A673 (cell line): Measurements from ENCODE around the gene CCR2. TPM values are rescaled to one million over a fixed set of nuclear protein-coding genes. Genes with fewer than 3 reads are reported as not detected.

ENCODE experiments used
- BruUV-seq: library from RNA; stranded (reverse); fragments of 400-500 nt; replicated peaks from 2 replicates; lab custom pipeline; 2021; lab: Mats Ljungman, UMichigan
- CTCF ChIA-PET: fragments of 300-600 bp; sonication (Branson Sonifier 250); formaldehyde crosslinking; loops from one replicate; lab custom pipeline; 2022; ENCODE audit warnings: antibody characterized with exemption; lab: Charles Lee
- POLR2A ChIA-PET: fragments of 300-600 bp; sonication (Branson Sonifier 250); formaldehyde crosslinking; loops from one replicate; lab custom pipeline; 2022; ENCODE audit warnings: antibody characterized with exemption; ENCODE audit not compliant: low non-redundant PET; lab: Charles Lee
- DNase-seq: peaks from one replicate; pipeline ENCODE4 v3.0.0-alpha.2; 2015; ENCODE audit warnings: low spot score
- H3K27ac ChIP-seq: fragments of 200-600 bp; sonication (generic); 2 replicates; pipeline ENCODE4 v1.5.1; 2016; ENCODE audit warnings: mixed run types, low read depth, mild to moderate bottlenecking, mixed read lengths, antibody characterized with exemption, low read length; ENCODE audit not compliant: poor library complexity, severe bottlenecking
- H3K27me3 ChIP-seq: fragments of 200-600 bp; sonication (generic); replicated peaks from 2 replicates; pipeline ENCODE4 v1.6.1; 2017; ENCODE audit warnings: mixed run types, low read depth, mild to moderate bottlenecking, mixed read lengths, antibody characterized with exemption, low read length; ENCODE audit not compliant: insufficient read depth, poor library complexity
- H3K36me3 ChIP-seq: fragments of 200-600 bp; sonication (generic); 2 replicates; pipeline ENCODE4 v1.6.1; 2016; ENCODE audit warnings: mixed run types, mild to moderate bottlenecking, mixed read lengths, antibody characterized with exemption, low read length; ENCODE audit not compliant: insufficient read depth, poor library complexity, severe bottlenecking
- H3K4me1 ChIP-seq: fragments of 200-600 bp; sonication (generic); 2 replicates; pipeline ENCODE4 v1.6.1; 2017; ENCODE audit warnings: mixed run types, mild to moderate bottlenecking, mixed read lengths, antibody characterized with exemption, low read length; ENCODE audit not compliant: insufficient read depth, poor library complexity, severe bottlenecking
- H3K4me3 ChIP-seq: fragments of 200-600 bp; sonication (generic); 2 replicates; pipeline ENCODE4 v1.5.1; 2016; ENCODE audit warnings: low read depth, mixed run types, mild to moderate bottlenecking, mixed read lengths, low read length; ENCODE audit not compliant: poor library complexity, severe bottlenecking
- H3K9me3 ChIP-seq: fragments of 200-600 bp; sonication (generic); 2 replicates; pipeline ENCODE4 v1.6.1; 2016; ENCODE audit warnings: mixed run types, low read depth, mild to moderate bottlenecking, mixed read lengths, antibody characterized with exemption, low read length; ENCODE audit not compliant: poor library complexity, severe bottlenecking
- CTCF ChIP-seq: fragments of 300-800, 200-600 bp; sonication (generic); conservative IDR thresholded peaks from 2 replicates; pipeline ENCODE4 v1.5.1; 2017; ENCODE audit warnings: low read depth, mild to moderate bottlenecking, antibody characterized with exemption, low read length, moderate library complexity, mixed read lengths
- EZH2 ChIP-seq: fragments of 200-600 bp; sonication (generic); IDR thresholded peaks from 2 replicates; pipeline ENCODE4 v1.6.1; 2017; ENCODE audit warnings: borderline replicate concordance, low read depth, mild to moderate bottlenecking, mixed read lengths, antibody characterized with exemption, low read length; ENCODE audit not compliant: poor library complexity, severe bottlenecking
- intact Hi-C: fragments of 100-400 bp; cut with micrococcal nuclease; formaldehyde crosslinking; loops from one replicate; pipeline ENCODE4 v1.10.0; 2022; ENCODE audit not compliant: unreplicated experiment
- total RNA-seq: library from RNA; stranded (reverse); gene quantifications from 2 replicates; pipeline ENCODE4 v1.2.3, GENCODE V29; 2021

CCR2 gene
- total RNA-seq, 1 experiment from 2014 or later, result not detected

GRCh38 chr3:46354478-46354877 is 567 bp downstream of the CCR2 start:
- intact Hi-C loops, result no loop called here
- H3K27me3 ChIP-seq, result peaks cover 35% of the 10 kb centered on the region
- no peak overlapping the region for H3K4me3 ChIP-seq
- no peaks in the 10 kb centered on the region for H3K9me3 ChIP-seq
- no peaks in the 10 kb centered on the region for H3K4me1 ChIP-seq
- ChIA-PET CTCF (no interaction called here), POLR2A (no interaction called here)
- DNase-seq, result no peak
- H3K36me3 ChIP-seq, result no peaks in the 10 kb centered on the region
- no TSS peak for BruUV-seq
- no peak overlapping the region for H3K27ac ChIP-seq
- TF ChIP-seq CTCF (no peak), EZH2 (no peak)

GRCh38 chr3:46354984-46355383 is 1.1 kb downstream of the CCR2 start:
- no peak for TF ChIP-seq CTCF
- no peak overlapping the region for H3K27ac ChIP-seq
- DNase-seq, result no peak
- H3K9me3 ChIP-seq, result no peaks in the 10 kb centered on the region
- no peaks in the 10 kb centered on the region for H3K36me3 ChIP-seq
- BruUV-seq, result no TSS peak
- POLR2A ChIA-PET, result no interaction called here
- intact Hi-C loops, result no loop called here
- peaks cover 3% of the 10 kb centered on the region for H3K4me1 ChIP-seq
- CTCF ChIA-PET, result no interaction called here
- H3K27me3 ChIP-seq, result peaks cover 31% of the 10 kb centered on the region
- H3K4me3 ChIP-seq, result no peak overlapping the region

- TF ChIP-seq EZH2, result no peak
- no peak for TF ChIP-seq CTCF
- POLR2A ChIA-PET, result no interaction called here
- H3K27me3 ChIP-seq, result peaks cover 27% of the 10 kb centered on the region
Observed at GRCh38 chr3:46356276-46356675, 2.4 kb downstream of the CCR2 start.

More at GRCh38 chr3:46356276-46356675, 2.4 kb downstream of the CCR2 start:
- DNase-seq, result no peak
- H3K9me3 ChIP-seq, result no peaks in the 10 kb centered on the region
- CTCF ChIA-PET, result no interaction called here
- H3K27ac ChIP-seq, result no peak overlapping the region
- no TSS peak for BruUV-seq
- intact Hi-C loops, result no loop called here
- no peaks in the 10 kb centered on the region for H3K36me3 ChIP-seq
- H3K4me1 ChIP-seq, result peaks cover 6% of the 10 kb centered on the region
- no peak overlapping the region for H3K4me3 ChIP-seq
